HAP-1 (cell line): ENCODE data around the gene TMEM219.

Experiments used
- DNase-seq, 2 experiments: peaks; one replicate each; pipeline ENCODE4 v3.0.0-alpha.2; 2016 to 2020; ENCODE audit warnings: low spot score in 2 of 2
- H3K27me3 ChIP-seq: fragments of 250-450 bp; sonication (Bioruptor Pico); 2 replicates; pipeline ENCODE4 v1.5.1; 2020; ENCODE audit warnings: low read depth, mild to moderate bottlenecking, moderate library complexity
- H3K36me3 ChIP-seq: fragments of 250-450 bp; sonication (Bioruptor Pico); replicated peaks from 2 replicates; pipeline ENCODE4 v1.5.1; 2020; ENCODE audit warnings: mild to moderate bottlenecking
- H3K4me1 ChIP-seq: fragments of 250-450 bp; sonication (Bioruptor Pico); 2 replicates; pipeline ENCODE4 v1.5.1; 2020; ENCODE audit warnings: mild to moderate bottlenecking
- H3K4me3 ChIP-seq: fragments of 250-450 bp; sonication (Bioruptor Pico); 2 replicates; pipeline ENCODE4 v1.5.1; 2020; ENCODE audit warnings: mild to moderate bottlenecking, moderate library complexity
- H3K9me3 ChIP-seq: fragments of 250-450 bp; sonication (Bioruptor Pico); 2 replicates; pipeline ENCODE4 v1.5.1; 2020; ENCODE audit warnings: mild to moderate bottlenecking, moderate library complexity
- in situ Hi-C: fragments of 300-500 bp; cut with MboI; formaldehyde crosslinking; loops from 3 replicates; pipeline ENCODE4 v1.14.3; 2020; ENCODE audit warnings: low sequenced_read_pairs, inconsistent platforms, mixed read lengths

Gene TMEM219, protein sequence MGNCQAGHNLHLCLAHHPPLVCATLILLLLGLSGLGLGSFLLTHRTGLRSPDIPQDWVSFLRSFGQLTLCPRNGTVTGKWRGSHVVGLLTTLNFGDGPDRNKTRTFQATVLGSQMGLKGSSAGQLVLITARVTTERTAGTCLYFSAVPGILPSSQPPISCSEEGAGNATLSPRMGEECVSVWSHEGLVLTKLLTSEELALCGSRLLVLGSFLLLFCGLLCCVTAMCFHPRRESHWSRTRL

DNA sequence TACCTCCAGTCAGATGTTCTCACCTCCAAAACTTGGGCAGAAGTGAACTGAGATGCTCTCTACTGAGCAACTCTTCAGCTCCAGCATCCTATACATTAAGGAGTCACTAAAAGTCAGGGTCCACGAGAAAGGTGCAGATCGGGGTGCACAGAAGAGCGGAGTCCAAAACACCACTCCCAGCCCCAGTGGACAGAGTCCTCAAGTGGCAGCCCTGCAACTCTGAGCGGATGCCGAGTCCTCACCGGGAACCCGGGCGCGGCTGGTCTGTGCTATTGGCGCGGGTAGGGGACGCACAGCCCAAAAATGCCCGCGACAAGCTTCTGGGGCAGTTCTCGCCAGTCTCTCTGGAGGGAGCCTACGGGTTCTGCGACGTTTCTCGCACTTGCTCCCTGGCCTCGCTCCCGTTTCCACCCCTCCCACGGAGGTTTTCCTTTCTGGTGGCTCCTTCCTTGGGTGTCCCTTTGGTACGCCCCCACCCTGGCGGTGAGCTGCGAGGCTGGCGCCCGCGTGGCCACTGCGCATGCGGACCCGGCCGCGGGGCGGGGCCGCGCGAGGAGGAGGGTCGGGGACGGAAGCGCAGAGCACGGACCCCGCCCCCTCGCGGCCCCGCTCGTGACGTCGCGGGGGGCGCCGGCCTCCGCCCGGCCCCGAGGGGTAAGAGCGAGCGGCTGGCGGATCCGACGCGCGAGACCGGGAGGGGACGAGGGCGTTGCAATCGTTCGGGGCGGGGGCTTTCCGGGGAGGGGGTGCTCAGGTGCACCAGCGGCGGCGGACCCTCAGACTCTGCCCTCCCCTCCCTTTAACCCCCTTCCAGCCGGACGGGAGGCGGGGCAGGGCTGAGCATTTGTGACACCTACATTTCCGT, at the start of gene TMEM219:
TSS of gene TMEM219 (plus strand) at position 601 of the 865 bp plus-strand sequence. CDS start 1,065 bp downstream, outside the sequence.
- Histone ChIP-seq H3K4me3 (peak within 1 kb of the TSS; percentile 60), H3K4me1 (peaks cover 9% of the 10 kb centered on the region), H3K9me3 (no peaks in the 10 kb centered on the region), H3K27me3 (no peaks in the 10 kb centered on the region), H3K36me3 (no peaks in the 10 kb centered on the region)
- in situ Hi-C loops: no loop called here
- peak; percentile 73 to 92 for DNase-seq

DNA sequence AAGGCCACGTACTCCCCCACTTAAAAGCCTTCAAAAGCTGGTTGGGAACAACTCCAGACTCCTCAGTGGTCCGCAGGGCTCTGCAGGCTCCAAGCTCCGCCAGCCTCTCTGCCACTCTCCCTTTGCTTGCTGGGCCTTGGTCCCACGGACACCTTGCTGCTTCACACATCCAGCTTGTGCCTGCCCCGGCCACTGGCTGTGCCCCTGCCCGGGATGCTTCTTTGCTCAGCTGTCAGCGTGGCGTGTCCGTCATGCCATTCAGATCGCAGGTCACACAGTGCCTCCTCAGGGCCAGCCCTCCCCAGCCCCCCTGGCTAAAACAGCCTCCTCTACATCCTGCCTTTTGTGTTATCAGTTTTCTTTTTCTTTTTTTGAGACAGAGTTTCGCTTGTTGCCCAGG, 49.8 kb upstream of the TMEM219 start:
- Histone ChIP-seq H3K9me3 (no peaks in the 10 kb centered on the region), H3K36me3 (no peaks in the 10 kb centered on the region), H3K4me3 (no peak overlapping the region), H3K27me3 (no peaks in the 10 kb centered on the region), H3K4me1 (no peaks in the 10 kb centered on the region)
- in situ Hi-C loops: no loop called here
- no peak for DNase-seq

DNA sequence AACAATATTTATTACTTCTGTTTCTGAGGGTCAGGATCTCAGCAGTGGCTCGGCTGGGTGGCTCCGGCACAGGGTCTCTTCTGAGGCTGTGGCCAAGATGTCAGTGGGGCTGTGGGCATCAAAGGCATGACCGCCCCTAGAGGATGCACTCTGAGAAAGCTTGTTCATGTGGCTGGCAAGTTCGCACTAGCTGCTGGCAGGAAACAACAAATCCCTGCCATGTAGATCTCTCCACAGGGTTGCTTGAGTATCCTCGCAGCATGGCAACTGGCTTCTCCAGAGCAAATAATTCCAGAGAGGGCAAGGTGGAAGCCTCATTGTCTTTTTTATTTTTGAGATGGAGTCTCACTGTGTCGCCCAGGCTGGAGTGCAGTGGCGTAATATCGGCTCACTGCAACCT, 48.4 kb upstream of the TMEM219 start:
- Histone ChIP-seq H3K4me1 (no peaks in the 10 kb centered on the region), H3K4me3 (no peak overlapping the region), H3K27me3 (no peaks in the 10 kb centered on the region), H3K36me3 (0 out of 2 replicates have a peak, but pooled peaks cover 3% of the 10 kb centered on the region), H3K9me3 (no peaks in the 10 kb centered on the region)
- DNase-seq: no peak
- in situ Hi-C loops: no loop called here

DNA sequence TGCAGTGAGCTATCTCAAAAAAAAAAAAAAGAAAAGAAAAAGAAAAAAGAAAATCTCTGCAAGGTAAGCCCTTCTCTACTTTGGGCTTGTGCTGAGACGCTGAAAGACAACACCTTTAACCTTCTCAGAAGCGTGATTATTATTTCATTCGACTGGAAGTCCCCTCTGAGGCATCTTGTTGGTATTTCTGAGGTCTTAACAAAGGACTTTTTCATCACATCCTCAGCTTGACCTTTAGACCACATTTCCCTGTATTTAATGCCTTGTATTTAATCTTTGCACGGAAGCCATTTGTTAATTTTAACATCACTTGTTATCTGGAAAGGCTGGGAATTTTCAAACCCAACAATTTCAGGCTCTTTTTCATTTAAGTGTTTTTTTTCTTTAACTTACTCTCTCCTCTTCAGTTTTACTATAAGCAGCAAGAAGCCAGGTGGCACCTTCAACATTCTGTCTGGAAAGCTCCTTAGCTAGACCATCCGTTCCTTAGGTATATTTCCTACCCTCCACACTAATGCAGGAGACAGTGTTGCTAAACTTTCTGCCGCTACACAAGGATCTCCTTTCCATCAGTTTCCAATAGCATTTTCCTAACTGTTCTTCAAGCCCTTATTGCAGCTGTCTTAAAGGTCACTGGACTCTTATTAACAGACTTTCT, 46.2 kb upstream of the TMEM219 start:
- no peaks in the 10 kb centered on the region for H3K27me3 ChIP-seq
- no peak for DNase-seq
- H3K4me1 ChIP-seq: peaks cover 5% of the 10 kb centered on the region
- in situ Hi-C loops: no loop called here
- H3K4me3 ChIP-seq: no peak overlapping the region
- no peaks in the 10 kb centered on the region for H3K9me3 ChIP-seq
- H3K36me3 ChIP-seq: peaks cover 11% of the 10 kb centered on the region

DNA sequence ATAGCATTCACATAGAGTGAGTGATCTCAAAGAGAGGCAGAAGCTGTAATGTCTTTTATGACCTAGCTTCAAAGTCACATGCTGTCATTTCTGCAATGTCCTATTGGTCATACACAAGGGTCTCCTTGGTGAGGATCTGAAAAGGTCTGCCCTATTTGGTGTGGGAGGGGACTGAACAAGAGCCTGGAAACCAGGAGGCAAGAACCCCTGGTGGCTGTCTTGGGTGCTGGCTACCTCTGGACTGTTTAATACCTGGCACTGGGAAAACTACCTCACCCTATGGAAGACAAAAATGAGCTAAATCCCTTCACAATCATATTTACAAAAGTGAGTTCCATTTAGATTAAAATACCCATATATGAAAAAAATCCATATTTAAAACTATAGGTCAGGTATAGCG, 44.9 kb upstream of the TMEM219 start:
- Histone ChIP-seq H3K4me3 (no peak overlapping the region), H3K9me3 (no peaks in the 10 kb centered on the region), H3K4me1 (peaks cover 17% of the 10 kb centered on the region), H3K27me3 (no peaks in the 10 kb centered on the region), H3K36me3 (peaks cover 11% of the 10 kb centered on the region)
- in situ Hi-C loops: no loop called here
- DNase-seq: no peak

DNA sequence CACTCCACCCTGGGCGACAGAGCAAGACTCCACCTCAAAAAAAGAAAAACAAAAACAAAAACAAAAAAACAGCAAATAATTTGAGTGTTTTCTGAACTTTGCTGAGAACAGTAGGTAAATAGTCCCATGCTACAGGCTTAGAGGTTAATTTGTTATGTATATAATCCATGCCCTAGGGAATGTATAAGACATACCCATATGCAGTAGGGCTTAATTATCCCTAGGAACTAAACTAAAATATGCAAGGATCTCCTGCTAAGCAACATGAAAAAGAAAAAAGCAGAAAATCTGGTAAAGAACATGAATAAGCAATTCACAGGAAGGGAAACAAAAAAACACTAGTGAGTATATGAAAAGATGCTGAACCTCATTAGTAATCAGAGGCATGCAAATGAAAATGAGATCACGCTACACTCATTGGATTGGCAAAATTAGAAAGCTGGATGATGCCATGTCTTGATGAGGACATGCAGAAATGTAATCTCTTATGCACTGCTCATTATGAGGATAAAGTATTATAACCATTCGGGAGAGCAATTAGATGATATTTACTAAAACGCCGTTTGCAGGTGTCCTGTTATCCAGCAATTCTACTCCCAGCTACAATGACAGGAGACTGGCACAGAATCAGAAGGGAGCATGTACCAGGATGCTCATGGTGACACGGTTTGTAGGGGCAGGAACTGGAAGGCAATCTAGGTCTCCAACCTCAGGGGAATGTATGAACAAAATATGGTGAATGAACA, 41.4 kb upstream of the TMEM219 start:
- DNase-seq: no peak
- H3K9me3 ChIP-seq: no peaks in the 10 kb centered on the region
- H3K36me3 ChIP-seq: peaks cover 11% of the 10 kb centered on the region
- in situ Hi-C loops: no loop called here
- no peak overlapping the region for H3K4me3 ChIP-seq
- H3K27me3 ChIP-seq: no peaks in the 10 kb centered on the region
- H3K4me1 ChIP-seq: peaks cover 30% of the 10 kb centered on the region

DNA sequence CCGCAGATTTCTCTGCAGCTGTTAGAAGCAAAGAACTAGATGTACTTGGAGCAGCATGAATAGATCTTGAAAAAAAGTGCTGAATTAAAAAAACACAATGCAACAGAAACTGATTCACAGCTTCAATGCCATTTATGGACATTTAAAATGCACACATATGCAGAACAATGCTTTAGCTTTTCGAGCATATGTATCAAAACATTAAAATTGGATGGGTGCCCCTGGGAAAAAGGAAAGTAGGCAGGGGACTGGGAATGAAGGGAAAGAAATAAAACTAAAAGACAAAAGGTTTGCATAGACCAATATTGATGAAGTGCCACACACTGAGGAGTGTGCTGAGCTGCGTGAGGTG, 40.9 kb upstream of the TMEM219 start:
- Histone ChIP-seq H3K27me3 (no peaks in the 10 kb centered on the region), H3K36me3 (peaks cover 11% of the 10 kb centered on the region), H3K4me1 (peaks cover 30% of the 10 kb centered on the region), H3K4me3 (no peak overlapping the region), H3K9me3 (no peaks in the 10 kb centered on the region)
- DNase-seq: no peak
- in situ Hi-C loops: no loop called here

DNA sequence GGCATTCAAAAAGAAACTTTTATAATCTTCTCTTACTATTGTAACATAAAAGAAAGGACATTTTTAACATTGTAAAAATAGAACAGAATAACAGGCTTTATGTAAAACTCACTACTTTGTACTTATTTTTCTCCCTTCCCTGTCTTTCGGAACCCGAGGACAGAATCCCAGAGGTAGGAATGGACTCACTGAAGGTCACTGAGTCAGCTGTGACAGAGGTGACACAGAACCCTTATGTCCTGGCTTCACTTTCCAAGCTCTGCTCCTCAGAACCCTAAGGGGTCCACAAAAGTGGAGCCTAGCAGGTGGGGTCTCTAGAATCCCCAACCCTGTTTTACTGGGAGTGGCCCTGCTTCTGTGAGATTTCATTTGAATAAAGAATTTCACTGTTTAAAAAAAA, 39.6 kb upstream of the TMEM219 start:
- no peak for DNase-seq
- Histone ChIP-seq H3K27me3 (no peaks in the 10 kb centered on the region), H3K9me3 (no peaks in the 10 kb centered on the region), H3K4me1 (peaks cover 40% of the 10 kb centered on the region), H3K4me3 (no peak overlapping the region), H3K36me3 (peaks cover 11% of the 10 kb centered on the region)
- in situ Hi-C loops: no loop called here

DNA sequence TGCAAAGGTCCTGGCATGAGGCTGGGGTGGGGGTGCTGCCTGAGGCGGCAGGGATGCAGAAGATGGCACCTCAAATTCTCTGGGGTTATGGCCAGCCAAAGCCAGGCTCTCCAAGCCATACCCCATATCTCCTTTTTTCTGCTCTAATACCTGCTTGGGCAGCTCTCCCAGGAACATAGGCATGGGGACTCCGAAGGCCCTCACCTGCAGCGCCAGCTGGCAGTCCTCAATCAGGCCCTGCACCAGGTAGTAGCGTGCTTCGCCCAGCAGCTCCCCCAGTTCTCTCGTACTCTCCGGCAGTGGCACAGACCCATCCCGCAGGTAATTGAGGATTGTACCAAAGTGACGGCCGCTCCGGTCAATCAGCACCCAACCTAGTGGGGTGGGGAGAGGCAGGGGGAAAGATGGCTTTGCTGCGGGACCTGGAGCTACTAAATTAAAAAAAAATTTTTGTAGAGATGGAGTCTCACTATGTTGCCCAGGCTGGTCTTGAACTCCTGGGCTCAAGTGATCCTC, 38.8 kb upstream of the TMEM219 start:
- Histone ChIP-seq H3K4me3 (no peak overlapping the region), H3K36me3 (peaks cover 10% of the 10 kb centered on the region), H3K4me1 (peaks cover 40% of the 10 kb centered on the region), H3K27me3 (no peaks in the 10 kb centered on the region), H3K9me3 (no peaks in the 10 kb centered on the region)
- in situ Hi-C loops: no loop called here
- no peak for DNase-seq

DNA sequence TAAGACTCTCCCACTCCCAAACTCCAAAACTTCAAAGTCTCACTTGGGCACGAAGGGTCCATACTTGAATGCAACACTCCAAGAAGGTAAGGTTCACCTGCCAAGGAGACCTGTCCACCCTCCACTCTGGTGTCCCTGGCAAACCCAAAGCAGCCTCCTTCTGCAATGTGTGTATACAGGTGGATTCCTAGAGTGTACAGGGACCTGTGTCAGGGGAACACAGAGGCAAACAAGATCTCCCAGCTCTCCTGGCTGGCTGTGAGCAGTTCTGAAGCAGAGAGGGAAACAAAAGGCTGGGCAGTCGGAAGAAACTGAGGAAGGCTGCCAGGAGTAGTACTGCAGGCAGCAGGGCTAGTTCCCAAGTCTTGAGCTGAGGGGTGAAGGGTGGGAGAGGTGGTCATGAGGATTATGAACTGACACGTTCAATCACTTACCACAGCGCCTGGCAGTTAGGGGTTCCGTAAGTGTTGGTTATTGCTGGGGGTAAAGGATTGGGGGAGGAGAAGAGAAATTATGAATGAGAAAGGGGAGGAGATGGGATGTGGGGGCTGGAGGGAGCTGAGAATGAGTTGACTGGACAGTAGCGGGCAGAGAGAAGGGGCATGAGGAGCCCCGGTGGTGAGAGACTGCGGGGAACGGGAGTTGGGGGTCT, 36.6 kb upstream of the TMEM219 start:
- in situ Hi-C loops: no loop called here
- H3K9me3 ChIP-seq: no peaks in the 10 kb centered on the region
- DNase-seq: no peak
- H3K36me3 ChIP-seq: no peaks in the 10 kb centered on the region
- peak overlapping the region; percentile 66 for H3K4me3 ChIP-seq
- no peaks in the 10 kb centered on the region for H3K27me3 ChIP-seq
- H3K4me1 ChIP-seq: peaks cover 39% of the 10 kb centered on the region

DNA sequence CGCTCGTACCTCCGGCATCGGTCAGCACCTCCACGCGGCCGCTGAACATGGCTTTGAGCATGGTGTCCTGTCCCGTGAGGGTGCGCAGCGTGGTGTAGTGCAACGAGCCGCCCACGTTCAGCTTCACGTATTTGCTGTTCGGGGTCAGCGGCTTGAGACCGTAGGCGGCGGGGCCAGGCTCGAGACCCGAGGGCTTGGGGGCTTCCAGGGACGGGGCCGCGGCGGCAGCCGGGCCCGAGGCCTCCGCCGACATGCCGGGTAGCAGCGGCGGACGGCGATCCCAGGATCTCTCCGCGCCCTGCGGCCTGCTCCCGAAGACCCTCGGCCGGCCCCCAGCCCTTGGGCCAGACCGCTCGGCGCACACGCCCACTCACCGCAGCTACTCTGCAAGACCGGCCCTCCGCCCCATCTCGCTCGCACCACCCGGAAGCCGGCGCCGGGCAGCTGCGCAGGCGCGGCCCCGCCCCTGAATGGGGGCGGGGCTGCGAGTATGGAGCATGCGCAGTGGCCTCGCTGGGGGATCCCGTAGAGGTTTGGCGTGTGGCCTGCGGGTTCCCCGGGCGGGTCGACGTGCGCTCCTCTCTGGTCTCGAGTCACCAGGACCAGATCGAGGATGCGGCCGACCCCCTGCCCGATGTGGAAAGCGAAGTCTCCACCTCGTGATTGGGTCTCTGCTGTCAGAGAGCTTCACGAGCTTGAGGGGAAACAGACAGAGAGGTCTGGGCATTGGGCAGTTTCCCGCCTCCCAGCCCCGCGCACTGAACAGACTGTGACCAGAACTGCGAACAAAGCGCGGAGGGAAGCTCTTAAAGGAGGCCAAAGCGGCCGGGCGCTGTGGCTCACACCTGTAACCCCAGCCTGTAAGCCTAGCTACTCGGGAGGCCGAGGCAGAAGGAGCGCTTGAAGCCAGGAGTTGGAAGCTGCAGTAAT, 35.8 kb upstream of the TMEM219 start, which contains the start of gene KCTD13:
TSS of gene KCTD13 (minus strand) at position 446 of the 930 bp plus-strand sequence. CDS start at position 253, 193 bp downstream.
- DNase-seq: peak; percentile 77 to 90
- Histone ChIP-seq H3K36me3 (no peaks in the 10 kb centered on the region), H3K4me1 (peaks cover 31% of the 10 kb centered on the region), H3K4me3 (peak within 1 kb of the TSS; percentile 66), H3K27me3 (no peaks in the 10 kb centered on the region), H3K9me3 (no peaks in the 10 kb centered on the region)
- in situ Hi-C loops: no loop called here

DNA sequence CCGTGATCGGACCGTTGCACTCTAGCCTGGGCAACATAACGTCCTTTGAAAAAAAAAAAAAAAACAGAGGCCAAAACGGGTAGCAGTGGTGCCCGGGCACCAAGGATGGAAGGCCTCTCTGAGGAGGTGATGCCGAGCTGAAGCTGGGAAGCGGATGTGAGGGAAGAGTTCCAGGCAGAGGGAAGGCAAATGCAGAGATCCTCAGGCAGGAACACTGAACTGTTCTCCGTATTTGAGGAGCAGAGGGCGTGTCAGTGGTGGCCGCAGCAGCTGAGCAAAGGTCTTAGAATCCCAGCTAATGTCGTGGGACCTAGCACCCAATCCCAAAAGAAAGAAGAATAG, 35.2 kb upstream of the TMEM219 start:
- no peak for DNase-seq
- Histone ChIP-seq H3K27me3 (no peaks in the 10 kb centered on the region), H3K9me3 (no peaks in the 10 kb centered on the region), H3K4me1 (peaks cover 26% of the 10 kb centered on the region), H3K36me3 (no peaks in the 10 kb centered on the region), H3K4me3 (peak overlapping the region; percentile 66)
- in situ Hi-C loops: no loop called here
